Measurements from ENCODE around the gene MDN1.
A peak's percentile ranks its signal among the peaks of the same experiment; 100 is the strongest.
"Not testable (repeated sequence)": the region's sequence is repeated elsewhere in the genome, so short reads cannot be mapped to it uniquely, and the experiment has no call there.

MDN1 gene

GRCh38 chr6:89813422-89813821 lies 6.2 kb downstream of the MDN1 start:
- not testable (repeated sequence) for DNase-seq (ENCODE audit: low read depth in 3 of 3)

DNA sequence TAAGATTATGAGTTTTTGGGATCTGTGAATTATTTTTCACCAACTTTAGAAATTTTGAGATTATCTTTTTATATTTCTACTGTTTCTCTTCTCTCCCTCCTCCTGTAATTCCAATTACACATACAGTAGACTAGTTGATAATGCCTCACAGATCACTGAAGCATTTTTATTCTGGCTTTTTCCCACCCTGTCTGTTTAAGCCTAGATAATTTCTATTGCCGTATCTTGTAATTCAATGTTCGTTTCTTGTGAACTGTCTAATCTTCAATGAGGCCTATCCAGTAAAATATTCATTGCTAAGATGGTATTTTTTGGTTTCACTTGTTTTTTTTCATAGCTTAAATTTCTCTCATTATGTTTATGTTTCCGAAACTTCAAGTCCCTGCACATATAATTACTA lies 12.0 kb downstream of the MDN1 start:
- no peak for DNase-seq (ENCODE audit: low read depth in 3 of 3)

GRCh38 chr6:89805814-89806371 lies 13.7 kb downstream of the MDN1 start:
- no peak for DNase-seq (ENCODE audit: low read depth in 3 of 3)

DNA sequence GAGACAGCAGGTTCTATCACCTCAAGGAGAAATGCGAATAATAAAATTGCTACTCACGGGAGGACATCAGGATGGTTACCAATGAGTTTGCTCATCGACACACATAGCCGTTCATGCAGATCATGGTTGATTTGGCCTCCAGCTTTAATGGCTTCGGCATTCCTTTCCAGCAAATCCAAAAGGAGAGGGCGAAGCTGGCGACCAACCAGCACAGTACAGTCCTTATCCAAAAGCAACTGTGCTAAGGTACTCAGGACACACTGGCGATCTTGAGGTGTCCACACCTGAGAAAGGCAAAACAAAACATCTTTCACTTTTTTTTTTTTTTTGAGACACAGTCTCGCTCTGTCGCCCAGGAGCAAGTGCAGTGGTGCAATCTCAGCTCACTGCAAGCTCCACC lies 16.3 kb downstream of the MDN1 start:
- DNase-seq (ENCODE audit: low read depth in 3 of 3): no peak

DNA sequence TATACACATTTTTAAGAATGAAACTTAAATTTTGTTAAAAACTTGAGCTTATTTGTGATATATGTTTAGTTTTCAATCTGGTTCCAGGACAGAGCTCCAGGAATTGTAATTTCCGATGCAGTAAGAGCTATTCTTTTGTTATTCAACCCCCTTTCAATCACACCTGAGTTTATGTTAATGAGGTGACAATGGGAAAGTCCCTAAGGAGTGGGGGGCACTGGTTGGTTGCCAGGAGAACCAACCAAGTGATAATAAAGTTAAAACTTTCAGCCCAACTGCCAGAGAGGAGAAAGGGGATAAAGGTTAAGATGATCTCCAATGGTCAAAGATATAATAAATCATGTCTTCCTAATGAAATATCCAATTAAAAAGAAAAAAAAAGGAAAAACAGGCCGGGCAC lies 19.8 kb downstream of the MDN1 start:
- DNase-seq (ENCODE audit: low read depth in 3 of 3): no peak

- no peak for DNase-seq (ENCODE audit: low read depth in 3 of 3)
Measured at GRCh38 chr6:89799096-89799495, 20.5 kb downstream of the MDN1 start.

DNA sequence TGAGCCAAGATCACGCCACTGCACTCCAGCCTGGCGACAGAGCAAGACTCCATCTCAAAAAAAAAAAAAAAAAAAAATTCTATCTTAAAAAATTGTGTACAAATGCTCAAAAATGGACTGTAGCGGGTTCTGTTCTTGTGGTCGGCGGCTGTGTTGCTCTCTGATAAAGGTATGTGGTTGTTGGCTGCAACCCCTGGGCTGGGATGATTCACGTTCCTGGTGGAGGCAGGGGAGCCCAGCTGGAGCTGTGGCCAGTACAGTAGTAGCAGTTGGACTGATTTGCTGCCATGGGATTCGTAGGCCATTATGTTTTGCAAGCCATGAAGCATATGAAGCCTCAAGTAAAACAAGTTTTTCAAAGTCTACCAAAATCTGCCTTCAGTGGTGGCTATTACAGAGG lies 22.3 kb downstream of the MDN1 start:
- DNase-seq (ENCODE audit: low read depth in 3 of 3): no peak

DNA sequence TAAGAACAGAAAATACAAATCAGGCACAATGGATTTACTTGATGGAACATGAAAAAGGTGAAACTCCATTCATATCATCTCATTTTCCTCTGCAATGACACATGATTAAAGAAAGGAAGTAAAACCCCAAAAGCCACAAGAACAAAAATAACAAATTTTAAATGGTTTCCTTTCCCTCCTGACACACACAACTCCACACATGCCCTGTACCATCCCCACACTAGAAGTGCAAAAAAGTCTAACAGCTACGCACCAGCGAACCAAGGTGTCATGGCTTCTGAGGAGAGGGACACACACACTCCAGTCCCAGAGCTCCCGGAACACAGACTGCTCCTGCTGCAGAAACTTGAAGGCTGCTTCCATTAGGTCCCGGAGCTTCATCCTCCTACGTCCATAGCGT lies 25.3 kb downstream of the MDN1 start:
- DNase-seq (ENCODE audit: low read depth in 3 of 3): peak in 1 of 3 experiments; percentile 11

DNA sequence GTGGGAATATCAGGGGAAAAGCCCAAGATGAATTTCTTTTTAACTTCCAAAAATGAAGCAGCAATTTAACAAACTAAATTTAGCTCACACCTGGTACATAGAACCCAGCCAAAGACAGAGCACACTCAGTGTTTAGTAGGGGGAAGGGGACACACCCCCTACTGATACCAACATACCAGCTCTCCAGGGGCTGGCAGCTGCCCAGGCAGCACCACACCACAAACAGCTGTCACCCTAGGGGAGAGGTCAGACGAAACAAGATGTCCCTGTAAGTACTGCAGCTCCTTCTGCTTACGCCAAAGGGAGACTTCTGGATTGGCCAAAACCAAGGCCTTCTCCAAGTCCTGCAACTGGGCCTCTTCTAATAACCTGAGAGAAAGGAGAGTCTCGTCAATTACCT lies 26.0 kb downstream of the MDN1 start:
- DNase-seq (ENCODE audit: low read depth in 3 of 3): no peak

GRCh38 chr6:89792881-89793280 lies 26.7 kb downstream of the MDN1 start:
- no peak for DNase-seq (ENCODE audit: low read depth in 3 of 3)

- DNase-seq (ENCODE audit: low read depth in 3 of 3): no peak
Measured at GRCh38 chr6:89790403-89790802, 29.2 kb downstream of the MDN1 start.

- DNase-seq (ENCODE audit: low read depth in 3 of 3): no peak
Measured at GRCh38 chr6:89789980-89790379, 29.6 kb downstream of the MDN1 start.

DNA sequence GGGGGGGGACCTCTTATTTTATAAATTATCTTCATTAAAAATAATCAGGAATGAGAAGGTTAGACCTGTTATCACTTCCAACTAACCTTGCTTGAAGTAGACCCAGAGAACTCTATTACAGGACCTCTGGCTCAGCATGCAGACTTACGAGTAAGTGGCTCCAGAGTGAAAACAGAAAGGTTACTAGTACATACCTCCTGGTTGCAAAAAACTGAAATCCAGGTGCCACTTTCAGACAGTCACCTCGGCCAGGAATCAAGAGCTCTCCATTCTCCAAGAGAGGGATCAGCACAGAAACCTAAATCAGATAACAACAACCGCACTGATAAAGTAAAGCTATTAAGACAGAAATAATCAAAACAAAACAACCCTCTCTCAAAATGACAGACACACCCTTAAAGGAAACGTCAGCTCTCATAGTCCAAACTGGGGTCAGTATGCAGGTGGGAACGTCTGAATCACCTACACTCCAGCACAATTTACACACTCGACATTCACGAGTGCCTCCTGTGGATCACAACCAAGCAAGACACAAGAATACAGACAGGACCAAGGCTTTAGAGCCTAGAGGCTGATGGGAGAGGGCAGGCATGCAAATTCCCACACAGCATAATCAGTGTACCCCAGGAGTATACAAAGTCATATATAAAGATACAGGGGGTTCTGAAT lies 31.8 kb downstream of the MDN1 start:
- no peak for DNase-seq (ENCODE audit: low read depth in 3 of 3)

GRCh38 chr6:89786970-89787369 lies 32.6 kb downstream of the MDN1 start:
- no peak for DNase-seq (ENCODE audit: low read depth in 3 of 3)

DNA sequence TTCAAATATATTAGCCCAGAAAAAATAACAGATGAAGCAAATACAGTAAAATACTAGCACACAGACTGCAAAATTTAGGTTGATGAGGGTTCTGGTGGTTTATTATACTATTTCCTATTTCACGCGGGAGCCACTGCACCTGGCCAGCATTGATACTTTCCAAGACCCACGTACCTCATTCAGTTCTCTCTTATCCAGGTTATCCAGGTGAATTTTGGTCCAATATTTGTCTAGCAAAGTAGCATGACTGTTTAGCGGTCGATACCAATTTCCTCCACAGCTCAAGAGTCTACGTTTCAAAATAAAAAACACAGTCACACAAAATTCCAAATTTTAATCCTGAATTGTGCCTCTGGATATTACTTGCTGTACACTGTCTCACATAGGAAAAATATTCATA lies 34.8 kb downstream of the MDN1 start:
- DNase-seq (ENCODE audit: low read depth in 3 of 3): no peak

- not testable (repeated sequence) for DNase-seq (ENCODE audit: low read depth in 3 of 3)
Measured at GRCh38 chr6:89783293-89783692, 36.3 kb downstream of the MDN1 start.

GRCh38 chr6:89782222-89782621 lies 37.4 kb downstream of the MDN1 start:
- DNase-seq (ENCODE audit: low read depth in 3 of 3): no peak

DNA sequence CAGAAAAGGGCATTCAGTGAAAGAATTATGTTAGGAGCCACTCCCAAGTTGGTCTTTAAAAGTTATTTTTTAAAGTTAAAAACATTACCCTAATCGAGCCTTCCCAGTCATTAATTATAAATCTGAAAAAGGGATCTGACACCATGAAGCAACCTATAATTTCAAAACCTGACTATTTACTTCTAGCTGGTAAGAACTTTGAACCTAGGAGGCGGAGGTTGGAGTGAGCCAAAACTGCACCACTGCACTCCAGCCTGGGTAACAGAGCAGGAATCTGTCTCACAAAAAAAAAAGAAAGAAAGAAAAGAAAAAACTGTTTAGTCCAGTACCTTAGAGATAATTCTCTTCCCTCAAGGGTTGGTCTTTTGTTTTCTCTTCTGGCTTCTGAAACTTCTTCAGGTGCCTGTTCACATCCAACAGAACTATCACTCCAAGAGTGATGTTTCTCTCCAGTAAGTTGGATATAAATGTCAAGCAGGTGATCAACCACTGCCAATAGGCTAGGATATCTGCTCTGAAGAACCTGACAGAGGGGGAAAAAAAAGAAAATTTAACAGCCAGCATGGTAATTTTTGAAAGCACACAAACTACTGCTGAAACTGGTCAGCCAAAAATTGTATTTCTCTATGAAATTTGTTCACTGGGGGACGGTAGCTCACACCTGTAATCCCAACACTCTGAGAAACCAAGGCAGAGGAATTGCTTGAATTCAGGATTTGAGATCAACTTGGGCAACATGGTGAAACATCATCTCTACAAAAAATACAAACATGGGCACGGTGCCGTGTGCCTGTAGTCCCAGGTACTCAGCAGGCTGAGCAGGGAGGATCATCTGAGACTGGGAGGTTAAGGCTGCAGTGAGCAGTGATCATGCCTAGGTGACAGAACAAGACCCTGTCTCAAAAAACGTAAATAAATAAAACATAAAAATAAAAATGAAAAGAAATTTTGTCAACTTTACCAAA lies 38.2 kb downstream of the MDN1 start:
- no peak for DNase-seq (ENCODE audit: low read depth in 3 of 3)

- no peak for DNase-seq (ENCODE audit: low read depth in 3 of 3)
Measured at GRCh38 chr6:89777455-89777854, 42.1 kb downstream of the MDN1 start.

DNA sequence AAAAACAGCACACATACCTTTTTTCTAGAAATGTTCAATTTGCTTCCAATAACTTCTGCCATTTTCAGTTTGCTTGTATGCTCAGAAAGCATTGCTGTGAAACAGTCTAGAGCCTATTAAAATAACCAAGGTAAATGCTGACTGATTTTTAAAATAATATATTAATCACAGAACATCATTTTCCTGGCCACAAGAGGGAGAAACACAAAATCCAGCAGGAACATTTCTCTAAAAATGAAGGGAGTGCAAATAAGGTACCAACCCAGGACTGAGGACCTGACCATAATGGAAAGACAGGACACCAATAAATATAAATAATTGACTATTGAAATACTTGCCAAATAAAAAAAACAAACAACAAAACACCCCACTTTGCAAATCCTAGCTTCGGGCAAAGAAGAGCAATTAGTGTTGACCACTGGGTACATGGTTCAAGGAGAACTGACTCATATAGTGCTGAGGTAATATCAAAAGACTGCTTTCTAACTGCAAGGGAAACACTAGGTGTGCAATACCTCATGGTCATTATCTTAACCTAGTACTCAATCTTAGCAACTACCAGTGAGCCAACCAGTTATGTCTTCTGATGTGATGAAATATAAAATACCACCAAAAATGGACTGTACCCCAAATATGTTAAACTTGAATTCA lies 42.9 kb downstream of the MDN1 start:
- no peak for DNase-seq (ENCODE audit: low read depth in 3 of 3)

GRCh38 chr6:89775150-89775549 lies 44.4 kb downstream of the MDN1 start:
- DNase-seq (ENCODE audit: low read depth in 3 of 3): no peak

GRCh38 chr6:89769572-89769971 lies 50.0 kb downstream of the MDN1 start:
- DNase-seq (ENCODE audit: low read depth in 3 of 3): no peak
